GM18526 (cell line): Measurements from ENCODE around the gene SEMA4F.

Source experiments
- POLR2A ChIP-seq: IDR thresholded peaks from 3 replicates; pipeline ENCODE4 v1.6.1; 2011; ENCODE audit not compliant: insufficient read length; ENCODE audit errors: extremely low read depth

SEMA4F gene

DNA sequence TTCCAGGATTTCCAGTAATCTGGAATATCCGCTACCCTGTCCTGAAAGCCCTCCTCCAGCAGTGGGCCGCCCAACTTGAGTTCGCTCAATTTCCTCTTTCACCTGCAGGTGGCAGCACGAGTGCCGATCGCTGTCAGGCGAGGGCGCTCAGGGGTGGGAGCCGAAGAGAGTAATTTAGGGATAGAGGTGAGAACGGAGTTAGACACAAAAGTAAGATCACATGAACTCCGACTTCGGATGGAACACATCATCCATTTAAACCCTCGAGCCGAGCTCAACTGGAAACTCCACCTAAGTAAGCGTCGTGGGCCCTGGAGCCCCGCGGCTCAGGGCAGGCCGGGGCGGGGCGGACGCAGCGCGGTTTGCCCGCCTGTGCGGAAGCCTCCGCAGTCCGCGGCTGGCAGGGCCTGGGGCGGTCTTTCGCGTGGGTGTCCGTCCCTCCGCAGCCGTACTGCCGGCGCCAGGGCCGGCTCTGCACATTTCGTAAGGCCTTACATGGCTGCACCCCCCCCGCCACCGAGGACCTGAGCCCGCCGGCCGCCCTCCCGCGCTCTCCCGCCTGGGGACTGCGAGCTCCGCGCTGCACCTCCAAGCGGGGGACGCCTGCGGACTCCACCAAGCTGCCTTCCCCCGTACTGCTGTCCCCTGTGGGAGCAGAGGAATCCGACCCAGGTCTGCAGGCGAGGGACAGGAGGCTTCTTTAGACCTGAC lies 61.2 kb downstream of the SEMA4F start:
- no peak for TF ChIP-seq POLR2A

DNA sequence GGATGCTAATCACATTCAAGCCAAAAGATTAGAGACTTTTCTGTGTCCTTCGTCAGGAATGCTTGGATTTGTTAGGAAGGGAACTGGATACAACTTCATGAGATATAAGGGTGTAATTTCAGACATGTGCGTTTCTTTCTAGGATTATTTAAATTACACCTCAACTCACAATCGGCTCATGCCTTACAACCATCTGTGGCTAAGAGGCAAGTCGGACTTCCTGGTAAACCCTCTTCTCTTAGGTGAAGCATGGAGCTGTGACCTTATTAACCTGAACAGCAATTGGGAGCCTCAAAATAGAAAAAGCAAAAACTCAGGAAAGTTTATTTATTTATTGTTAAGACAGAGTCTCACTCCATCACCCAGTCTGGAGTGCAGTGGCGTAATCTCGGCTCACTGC lies 61.8 kb downstream of the SEMA4F start:
- TF ChIP-seq POLR2A: no peak

GRCh38 chr2:74719066-74719465 lies 65.0 kb downstream of the SEMA4F start:
- TF ChIP-seq POLR2A: no peak

DNA sequence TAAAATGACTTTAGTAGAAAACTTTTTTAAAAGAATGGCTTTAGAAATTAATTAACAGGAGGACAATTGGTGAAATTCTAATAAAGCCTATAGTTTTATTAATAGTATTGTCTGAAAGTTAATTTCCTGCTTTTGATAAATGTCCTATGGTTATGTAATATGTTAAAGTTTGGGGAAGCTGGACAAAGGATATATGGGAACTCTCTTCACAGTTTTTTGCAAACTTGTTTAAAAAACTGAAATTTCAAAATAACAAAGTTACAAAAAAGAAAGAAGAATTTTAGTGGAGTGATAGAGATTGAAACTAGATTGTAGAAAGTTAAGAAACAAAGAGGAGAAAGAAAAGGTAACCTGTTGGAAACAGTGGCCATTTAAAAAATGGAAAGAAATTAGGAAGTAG lies 67.3 kb downstream of the SEMA4F start:
- TF ChIP-seq POLR2A: no peak

GRCh38 chr2:74724496-74724895 lies 70.4 kb downstream of the SEMA4F start:
- no peak for TF ChIP-seq POLR2A

GRCh38 chr2:74725287-74725686 lies 71.2 kb downstream of the SEMA4F start:
- no peak for TF ChIP-seq POLR2A

DNA sequence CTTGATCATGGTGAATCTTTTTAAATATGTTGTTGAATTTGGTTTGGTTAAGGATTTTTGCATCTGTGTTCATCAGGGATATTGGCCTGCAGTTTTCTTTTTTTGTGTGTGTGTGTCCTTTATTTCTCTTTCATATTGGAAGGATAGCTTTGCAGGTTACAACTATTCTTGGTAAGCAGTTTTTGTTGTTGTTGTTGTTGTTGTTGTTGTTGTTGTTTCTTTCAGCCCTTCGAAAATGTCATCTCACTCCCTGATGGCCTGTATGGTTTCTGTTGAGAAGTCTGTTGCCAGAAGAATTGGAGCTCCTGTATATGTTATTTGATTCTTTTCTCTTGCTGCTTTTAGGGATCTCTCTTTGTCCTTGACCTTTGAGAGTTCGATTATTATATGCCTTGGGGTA lies 74.8 kb downstream of the SEMA4F start:
- no peak for TF ChIP-seq POLR2A

GRCh38 chr2:74730530-74730929 lies 76.5 kb downstream of the SEMA4F start:
- TF ChIP-seq POLR2A: no peak
